Activated CD8-positive, alpha-beta memory T cell treated with anti-CD3 and anti-CD28 coated beads, Interleukin-2, amount 50 U/mL, for 48 hours (primary cell): ENCODE data around the gene HLA-C.
"Not testable (repeated sequence)": the region's sequence is repeated elsewhere in the genome, so short reads cannot be mapped to it uniquely, and the experiment has no call there.

Experiments
- DNase-seq: peaks from one replicate; pipeline ENCODE4 v3.0.0-alpha.2; 2020

Gene HLA-C

GRCh38 chr6:31268836-31269235 is 3.1 kb downstream of the HLA-C start:
- DNase-seq: no peak

GRCh38 chr6:31268369-31268765 is 3.5 kb downstream of the HLA-C start:
- DNase-seq: no peak

DNA sequence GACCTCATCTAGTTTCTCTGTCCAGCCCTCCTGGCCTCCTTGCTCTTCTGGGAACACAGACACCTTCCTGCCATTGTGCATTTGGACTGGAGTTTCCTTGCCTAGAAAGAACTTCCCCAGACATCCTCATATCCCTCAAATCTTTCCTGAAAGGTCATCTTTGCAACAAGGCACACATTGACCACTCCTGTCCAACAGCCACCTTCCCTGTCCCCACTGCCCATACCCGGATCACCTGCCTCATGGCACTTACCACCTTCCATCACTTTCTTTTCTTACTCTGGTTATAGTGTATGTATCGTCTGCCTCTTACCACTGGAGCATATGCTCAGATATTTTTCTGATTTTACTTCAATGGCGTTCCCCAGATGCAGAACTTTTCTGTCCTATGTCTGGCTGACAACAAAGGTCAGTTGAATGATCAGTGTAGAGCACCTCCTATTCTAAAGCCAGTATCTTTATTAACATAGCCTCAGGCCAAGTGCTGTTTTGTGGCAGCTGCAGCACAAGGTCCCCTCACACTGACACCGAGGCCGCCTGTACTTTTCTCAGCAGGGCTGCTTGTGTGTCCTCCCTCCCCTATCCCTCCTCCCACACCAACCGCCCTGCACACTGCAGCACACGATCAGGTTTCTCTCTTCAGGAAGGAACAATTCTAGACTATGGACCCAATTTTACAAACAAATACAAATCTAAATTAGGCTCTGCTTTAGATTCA is 4.1 kb downstream of the HLA-C start:
- DNase-seq: no peak

DNA sequence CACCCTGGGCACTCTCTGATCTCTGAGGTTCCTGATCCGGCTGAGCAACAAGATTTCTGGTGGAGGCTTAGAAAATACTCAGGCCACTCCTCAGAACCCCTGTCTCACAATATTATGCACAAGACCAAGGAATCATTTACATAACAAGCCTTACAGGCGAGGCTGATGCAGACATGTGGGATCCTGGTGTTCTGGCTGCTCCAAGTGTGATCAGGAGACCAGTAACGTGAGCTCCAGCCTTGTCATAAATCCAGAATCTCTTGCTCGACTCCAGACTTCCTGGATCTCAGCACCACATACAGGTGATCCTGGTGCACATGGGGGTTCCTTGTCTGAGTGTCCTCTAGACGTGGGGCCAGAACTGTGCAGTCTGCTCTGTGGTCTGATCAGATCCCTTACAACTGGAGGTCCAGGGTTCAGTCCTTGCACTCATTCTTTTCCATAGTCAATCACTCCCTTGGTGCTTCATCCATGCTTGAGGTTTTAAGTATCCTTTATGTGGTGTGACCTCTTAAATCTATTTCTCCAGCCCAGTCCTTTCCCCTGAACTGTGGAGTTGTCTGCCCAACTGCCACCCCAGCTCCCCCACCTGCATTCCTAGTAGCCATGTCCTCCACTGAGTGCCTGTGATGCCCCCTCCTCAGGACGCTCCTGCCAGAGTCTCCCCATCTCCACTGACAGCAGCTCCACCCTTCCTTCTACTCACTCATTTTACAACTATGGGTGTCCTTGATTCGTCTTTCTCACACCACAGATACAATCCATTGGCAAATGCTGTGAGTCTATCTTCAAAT is 5.1 kb downstream of the HLA-C start:
- no peak for DNase-seq

GRCh38 chr6:31265926-31266325 is 6.0 kb downstream of the HLA-C start:
- DNase-seq: no peak

DNA sequence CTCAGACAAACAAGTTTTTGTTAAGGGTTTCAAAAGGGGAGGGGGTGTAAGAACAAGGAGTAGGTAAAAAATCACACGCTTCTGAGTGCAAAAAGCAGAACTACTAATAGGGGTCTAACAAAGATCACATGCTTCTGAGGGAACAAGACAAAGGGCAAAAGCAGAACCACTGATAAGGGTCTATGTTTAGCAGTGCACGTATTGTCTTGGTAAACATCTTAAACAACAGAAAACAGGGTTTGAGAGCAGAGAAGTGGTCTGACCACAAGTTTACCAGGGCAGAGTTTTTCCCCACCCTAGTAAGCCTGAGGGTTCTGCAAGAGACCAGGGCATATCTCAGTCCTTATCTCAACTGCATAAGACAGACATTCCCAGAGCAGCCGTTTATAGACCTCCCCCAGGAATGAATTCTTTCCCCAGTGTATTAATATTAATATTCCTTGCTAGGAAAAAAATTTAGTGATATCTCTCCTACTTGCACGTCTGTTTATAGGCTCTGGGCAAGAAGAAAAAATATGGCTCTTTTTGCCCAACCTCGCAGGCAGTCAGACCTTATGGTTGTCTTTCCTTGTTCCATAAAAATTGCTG is 8.5 kb downstream of the HLA-C start:
- not testable (repeated sequence) for DNase-seq

GRCh38 chr6:31259995-31260394 is 11.9 kb downstream of the HLA-C start:
- not testable (repeated sequence) for DNase-seq

GRCh38 chr6:31252625-31253024 is 19.3 kb downstream of the HLA-C start:
- DNase-seq: no peak

- no peak for DNase-seq
These were observed 20.6 kb downstream of the HLA-C start for GRCh38 chr6:31251261-31251660.

DNA sequence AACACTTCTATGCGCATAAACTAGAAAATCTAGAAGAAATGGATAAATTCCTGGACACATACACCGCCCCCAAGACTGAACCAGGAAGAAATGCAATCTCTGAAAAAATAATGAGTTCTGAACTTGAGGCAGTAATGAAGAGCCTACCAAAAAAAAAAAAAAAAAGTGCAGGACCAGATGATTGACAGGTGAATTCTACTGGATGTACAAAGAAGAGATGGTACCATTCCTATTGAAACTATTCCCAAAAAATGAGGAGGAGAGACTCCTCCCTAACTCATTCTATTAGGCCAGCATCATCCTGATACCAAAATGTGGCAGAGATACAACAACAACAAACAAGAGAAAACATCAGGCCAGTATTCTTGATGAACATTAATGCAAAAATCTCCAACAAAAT is 22.7 kb downstream of the HLA-C start:
- no peak for DNase-seq

DNA sequence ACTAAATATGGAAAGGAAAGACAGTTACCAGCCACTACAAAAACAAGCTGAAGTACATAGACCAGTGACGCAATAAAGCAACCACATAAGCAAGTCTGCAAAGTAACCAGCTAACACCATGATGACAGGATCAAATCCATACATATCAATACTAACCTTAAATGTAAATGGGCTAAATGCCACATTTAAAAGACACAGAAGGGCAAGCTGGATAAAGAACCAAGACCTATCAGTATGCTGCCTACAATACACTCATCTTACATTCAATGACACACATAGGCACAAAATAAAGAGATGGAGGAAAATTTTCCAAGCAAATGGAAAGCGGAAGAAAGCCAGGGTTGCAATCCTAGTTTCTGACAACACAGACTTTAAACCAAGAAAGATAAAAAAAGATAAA is 24.1 kb downstream of the HLA-C start:
- no peak for DNase-seq

- DNase-seq: no peak
These were observed 25.8 kb downstream of the HLA-C start for GRCh38 chr6:31246051-31246521.

GRCh38 chr6:31243508-31243907 is 28.4 kb downstream of the HLA-C start:
- no peak for DNase-seq

- DNase-seq: no peak
These were observed 32.0 kb downstream of the HLA-C start for GRCh38 chr6:31239854-31240253.

- DNase-seq: not testable (repeated sequence)
These were observed 37.8 kb downstream of the HLA-C start for GRCh38 chr6:31234101-31234500.

- no peak for DNase-seq
These were observed 43.4 kb downstream of the HLA-C start for GRCh38 chr6:31228476-31228875.

- no peak for DNase-seq
These were observed 44.7 kb downstream of the HLA-C start for GRCh38 chr6:31227143-31227542.

DNA sequence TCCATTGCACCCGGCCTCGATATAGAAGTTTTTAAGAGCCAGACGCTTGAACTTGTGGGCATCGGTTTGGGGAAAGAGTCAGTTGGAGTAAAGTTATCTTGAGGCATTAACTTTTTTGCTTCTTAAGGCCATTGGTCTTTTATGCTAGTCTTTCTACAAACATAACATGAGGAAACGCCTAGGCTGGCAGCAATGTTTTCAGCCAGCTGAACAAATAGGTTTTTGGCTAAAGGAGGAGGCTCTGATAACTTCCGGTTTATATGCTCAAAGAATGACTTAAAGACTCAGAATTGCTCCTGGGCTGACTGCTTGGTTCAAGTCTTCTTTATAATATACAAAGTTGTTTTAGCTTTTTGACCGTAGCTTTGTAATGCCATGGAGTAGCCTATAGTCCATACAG is 46.2 kb downstream of the HLA-C start:
- DNase-seq: no peak

- DNase-seq: no peak
These were observed 49.4 kb downstream of the HLA-C start for GRCh38 chr6:31222496-31222895.
